ENCODE data around the gene SLC13A5.

The SLC13A5 gene

GRCh38 chr17:6696906-6697305 is 16.3 kb downstream of the SLC13A5 start (continued):
- TF ChIP-seq ZNF114 (tag by site-specific recombination; IDR thresholded peaks at IDR 0.05) (no peak), ZNF433 (tag by site-specific recombination; IDR thresholded peaks at IDR 0.05; ENCODE audit: low read depth) (no peak), BCL11A (tag by site-specific recombination; IDR thresholded peaks at IDR 0.05; ENCODE audit: low read depth) (no peak), SP7 (tag by site-specific recombination; IDR thresholded peaks at IDR 0.05) (no peak), ZNF560 (tag by site-specific recombination; IDR thresholded peaks at IDR 0.05; ENCODE audit: borderline replicate concordance) (no peak)

- ChIA-PET CTCF (interaction anchor here (1.1 to 1.6 kb wide), 2 partner anchors 148 to 158 kb away, joined by 3 to 4 read pairs; no protein-coding TSS in a partner anchor), POLR2A (no interaction called here)
- Histone ChIP-seq H3K27ac (ENCODE audit: extremely low read depth, low read depth, low read length) (no peak overlapping the region), H3K36me3 (ENCODE audit: control insufficient read depth in 2 of 2, insufficient read depth in 1 of 2, low read length in 2 of 2) (no peaks in the 10 kb centered on the region), H3K4me1 (ENCODE audit: control insufficient read depth, insufficient read depth, low read length) (no peaks in the 10 kb centered on the region), H3K4me3 (ENCODE audit: low read depth, low read length) (no peak overlapping the region), H3K9me3 (ENCODE audit: control insufficient read depth, insufficient read depth, low read depth, low read length) (no peaks in the 10 kb centered on the region)
- TF ChIP-seq ZNF366 (tag by site-specific recombination; conservative IDR thresholded peaks at IDR 0.05) (no peak), ZNF341 (tag by site-specific recombination; IDR thresholded peaks at IDR 0.05; ENCODE audit: low read depth) (no peak), ZSCAN16 (tag by site-specific recombination; IDR thresholded peaks at IDR 0.05) (no peak), ZNF37A (tag by site-specific recombination; IDR thresholded peaks at IDR 0.05) (no peak), ZNF138 (tag by site-specific recombination; IDR thresholded peaks at IDR 0.05; ENCODE audit: borderline replicate concordance) (no peak), RBAK (tag by site-specific recombination; IDR thresholded peaks at IDR 0.05) (no peak), ZNF792 (tag by site-specific recombination; IDR thresholded peaks at IDR 0.05) (no peak), ATF2 (tag by site-specific recombination; IDR thresholded peaks at IDR 0.05; ENCODE audit: low read depth) (no peak), SP7 (tag by site-specific recombination; IDR thresholded peaks at IDR 0.05) (no peak), ZNF350 (tag by site-specific recombination; IDR thresholded peaks at IDR 0.05) (no peak), ZNF335 (tag by site-specific recombination; conservative IDR thresholded peaks at IDR 0.05) (no peak)
Measured at GRCh38 chr17:6695565-6695964, 17.6 kb downstream of the SLC13A5 start.

GRCh38 chr17:6695051-6695450 is 18.1 kb downstream of the SLC13A5 start:
- ChIA-PET POLR2A (no interaction called here), CTCF (interaction anchor here (1.1 to 1.6 kb wide), 2 partner anchors 148 to 159 kb away, joined by 3 to 4 read pairs; no protein-coding TSS in a partner anchor)
- H3K9me3 ChIP-seq (ENCODE audit: control insufficient read depth, insufficient read depth, low read depth, low read length) = no peaks in the 10 kb centered on the region
- H3K27ac ChIP-seq (ENCODE audit: extremely low read depth, low read depth, low read length) = no peak overlapping the region
- H3K4me1 ChIP-seq (ENCODE audit: control insufficient read depth, insufficient read depth, low read length) = no peaks in the 10 kb centered on the region
- TF ChIP-seq ELK4 (IDR thresholded peaks at IDR 0.05; ENCODE audit: borderline replicate concordance, low read depth, low read length) (no peak), GLIS2 (tag by site-specific recombination; IDR thresholded peaks at IDR 0.05) (no peak), ZNF292 (tag by site-specific recombination; IDR thresholded peaks at IDR 0.05; ENCODE audit: borderline replicate concordance, low read depth) (no peak), SCRT2 (tag by site-specific recombination; IDR thresholded peaks at IDR 0.05) (0 out of 2 replicates have a peak, but pooled peaks have one; percentile 11), ZNF391 (tag by site-specific recombination; IDR thresholded peaks at IDR 0.05; ENCODE audit: borderline replicate concordance, low read depth) (no peak), PRDM2 (tag by site-specific recombination; IDR thresholded peaks at IDR 0.05; ENCODE audit: borderline replicate concordance) (no peak)
- no peak overlapping the region for H3K4me3 ChIP-seq (ENCODE audit: low read depth, low read length)
- no peaks in the 10 kb centered on the region for H3K36me3 ChIP-seq (ENCODE audit: control insufficient read depth in 2 of 2, insufficient read depth in 1 of 2, low read length in 2 of 2)

Data from HEK293 (cell line).